ENCODE results near the gene CD177. TPM values are rescaled to one million over a fixed set of nuclear protein-coding genes. Genes with fewer than 3 reads are reported as not detected.
"Not testable (repeated sequence)": the region's sequence is repeated elsewhere in the genome, so short reads cannot be mapped to it uniquely, and the experiment has no call there.

Gene CD177
- total RNA-seq, 1 donor from 2014 or later = 5.2 TPM

- not testable (repeated sequence) for H3K4me1 ChIP-seq (ENCODE audit: control insufficient read depth in 3 of 3, insufficient read depth in 3 of 3, low read length in 3 of 3); H3K4me3 ChIP-seq (ENCODE audit: low read length in 3 of 3); H3K9ac ChIP-seq (ENCODE audit: low read depth in 1 of 3, low read length in 3 of 3); H3K27ac ChIP-seq (ENCODE audit: low read depth, low read length); H3K9me3 ChIP-seq (ENCODE audit: control insufficient read depth in 3 of 3, low read length in 3 of 3); H3K36me3 ChIP-seq (ENCODE audit: control insufficient read depth in 3 of 3, insufficient read depth in 3 of 3, low read length in 3 of 3)
- peaks cover 3 to 14% (median 3%) of the 10 kb centered on the region in 3 donors for H3K27me3 ChIP-seq (ENCODE audit: control insufficient read depth in 3 of 3, insufficient read depth in 3 of 3, low read length in 3 of 3)
These were observed 3.7 kb upstream of the CD177 start for GRCh38 chr19:43349813-43350212.

- Histone ChIP-seq H3K9me3 (ENCODE audit: control insufficient read depth in 3 of 3, low read length in 3 of 3) (no peaks in the 10 kb centered on the region), H3K36me3 (ENCODE audit: control insufficient read depth in 3 of 3, insufficient read depth in 3 of 3, low read length in 3 of 3) (no peaks in the 10 kb centered on the region), H3K9ac (ENCODE audit: low read depth in 1 of 3, low read length in 3 of 3) (no peak overlapping the region), H3K4me3 (ENCODE audit: low read length in 3 of 3) (no peak overlapping the region), H3K27ac (ENCODE audit: low read depth, low read length) (no peak overlapping the region), H3K27me3 (ENCODE audit: control insufficient read depth in 3 of 3, insufficient read depth in 3 of 3, low read length in 3 of 3) (peaks cover 3 to 14% (median 6%) of the 10 kb centered on the region in 3 donors), H3K4me1 (ENCODE audit: control insufficient read depth in 3 of 3, insufficient read depth in 3 of 3, low read length in 3 of 3) (no peaks in the 10 kb centered on the region)
These were observed 1.3 kb upstream of the CD177 start for GRCh38 chr19:43351998-43352746.

- Histone ChIP-seq H3K27me3 (ENCODE audit: control insufficient read depth in 3 of 3, insufficient read depth in 3 of 3, low read length in 3 of 3) (peaks cover 3 to 14% (median 6%) of the 10 kb centered on the region in 3 donors), H3K9me3 (ENCODE audit: control insufficient read depth in 3 of 3, low read length in 3 of 3) (no peaks in the 10 kb centered on the region), H3K27ac (ENCODE audit: low read depth, low read length) (no peak overlapping the region), H3K4me1 (ENCODE audit: control insufficient read depth in 3 of 3, insufficient read depth in 3 of 3, low read length in 3 of 3) (no peaks in the 10 kb centered on the region), H3K9ac (ENCODE audit: low read depth in 1 of 3, low read length in 3 of 3) (no peak overlapping the region), H3K36me3 (ENCODE audit: control insufficient read depth in 3 of 3, insufficient read depth in 3 of 3, low read length in 3 of 3) (no peaks in the 10 kb centered on the region), H3K4me3 (ENCODE audit: low read length in 3 of 3) (no peak overlapping the region)
These were observed 780 bp downstream of the CD177 start for GRCh38 chr19:43354305-43354627.

GRCh38 chr19:43356749-43357148, 3.3 kb downstream of the CD177 start:
- H3K4me1 ChIP-seq (ENCODE audit: control insufficient read depth in 3 of 3, insufficient read depth in 3 of 3, low read length in 3 of 3); H3K36me3 ChIP-seq (ENCODE audit: control insufficient read depth in 3 of 3, insufficient read depth in 3 of 3, low read length in 3 of 3); H3K9me3 ChIP-seq (ENCODE audit: control insufficient read depth in 3 of 3, low read length in 3 of 3); H3K9ac ChIP-seq (ENCODE audit: low read depth in 1 of 3, low read length in 3 of 3); H3K4me3 ChIP-seq (ENCODE audit: low read length in 3 of 3); H3K27ac ChIP-seq (ENCODE audit: low read depth, low read length): not testable (repeated sequence)
- H3K27me3 ChIP-seq (ENCODE audit: control insufficient read depth in 3 of 3, insufficient read depth in 3 of 3, low read length in 3 of 3) = peaks cover 3 to 14% (median 6%) of the 10 kb centered on the region in 3 donors

- H3K27me3 ChIP-seq (ENCODE audit: control insufficient read depth in 3 of 3, insufficient read depth in 3 of 3, low read length in 3 of 3) = no peaks in the 10 kb centered on the region
- peaks cover 0 to 2% (median 0%) of the 10 kb centered on the region in 3 donors for H3K9me3 ChIP-seq (ENCODE audit: control insufficient read depth in 3 of 3, low read length in 3 of 3)
- H3K4me1 ChIP-seq (ENCODE audit: control insufficient read depth in 3 of 3, insufficient read depth in 3 of 3, low read length in 3 of 3) = no peaks in the 10 kb centered on the region
- no peak overlapping the region for H3K27ac ChIP-seq (ENCODE audit: low read depth, low read length)
- no peak overlapping the region for H3K4me3 ChIP-seq (ENCODE audit: low read length in 3 of 3)
- H3K36me3 ChIP-seq (ENCODE audit: control insufficient read depth in 3 of 3, insufficient read depth in 3 of 3, low read length in 3 of 3) = no peaks in the 10 kb centered on the region
- no peak overlapping the region for H3K9ac ChIP-seq (ENCODE audit: low read depth in 1 of 3, low read length in 3 of 3)
These were observed 8.7 kb downstream of the CD177 start for GRCh38 chr19:43362179-43362578.

- peaks cover 0 to 2% (median 0%) of the 10 kb centered on the region in 3 donors for H3K9me3 ChIP-seq (ENCODE audit: control insufficient read depth in 3 of 3, low read length in 3 of 3)
- H3K4me3 ChIP-seq (ENCODE audit: low read length in 3 of 3) = no peak overlapping the region
- no peaks in the 10 kb centered on the region for H3K4me1 ChIP-seq (ENCODE audit: control insufficient read depth in 3 of 3, insufficient read depth in 3 of 3, low read length in 3 of 3)
- H3K9ac ChIP-seq (ENCODE audit: low read depth in 1 of 3, low read length in 3 of 3) = no peak overlapping the region
- no peaks in the 10 kb centered on the region for H3K36me3 ChIP-seq (ENCODE audit: control insufficient read depth in 3 of 3, insufficient read depth in 3 of 3, low read length in 3 of 3)
- no peak overlapping the region for H3K27ac ChIP-seq (ENCODE audit: low read depth, low read length)
- no peaks in the 10 kb centered on the region for H3K27me3 ChIP-seq (ENCODE audit: control insufficient read depth in 3 of 3, insufficient read depth in 3 of 3, low read length in 3 of 3)
These were observed 9.3 kb downstream of the CD177 start for GRCh38 chr19:43362745-43363144.

GRCh38 chr19:43365677-43366076, 12.2 kb downstream of the CD177 start:
- H3K27me3 ChIP-seq (ENCODE audit: control insufficient read depth in 3 of 3, insufficient read depth in 3 of 3, low read length in 3 of 3); H3K36me3 ChIP-seq (ENCODE audit: control insufficient read depth in 3 of 3, insufficient read depth in 3 of 3, low read length in 3 of 3); H3K9me3 ChIP-seq (ENCODE audit: control insufficient read depth in 3 of 3, low read length in 3 of 3); H3K4me1 ChIP-seq (ENCODE audit: control insufficient read depth in 3 of 3, insufficient read depth in 3 of 3, low read length in 3 of 3); H3K4me3 ChIP-seq (ENCODE audit: low read length in 3 of 3); H3K9ac ChIP-seq (ENCODE audit: low read depth in 1 of 3, low read length in 3 of 3); H3K27ac ChIP-seq (ENCODE audit: low read depth, low read length): not testable (repeated sequence)

GRCh38 chr19:43367822-43368221, 14.3 kb downstream of the CD177 start:
- Histone ChIP-seq H3K27me3 (ENCODE audit: control insufficient read depth in 3 of 3, insufficient read depth in 3 of 3, low read length in 3 of 3) (peaks cover 0 to 3% (median 0%) of the 10 kb centered on the region in 3 donors), H3K9me3 (ENCODE audit: control insufficient read depth in 3 of 3, low read length in 3 of 3) (peaks cover 0 to under 1% (median 0%) of the 10 kb centered on the region in 3 donors), H3K36me3 (ENCODE audit: control insufficient read depth in 3 of 3, insufficient read depth in 3 of 3, low read length in 3 of 3) (no peaks in the 10 kb centered on the region)

GRCh38 chr19:43368897-43369296, 15.4 kb downstream of the CD177 start:
- not testable (repeated sequence) for H3K36me3 ChIP-seq (ENCODE audit: control insufficient read depth in 3 of 3, insufficient read depth in 3 of 3, low read length in 3 of 3); H3K9ac ChIP-seq (ENCODE audit: low read depth in 1 of 3, low read length in 3 of 3); H3K4me1 ChIP-seq (ENCODE audit: control insufficient read depth in 3 of 3, insufficient read depth in 3 of 3, low read length in 3 of 3); H3K4me3 ChIP-seq (ENCODE audit: low read length in 3 of 3); H3K27ac ChIP-seq (ENCODE audit: low read depth, low read length); H3K9me3 ChIP-seq (ENCODE audit: control insufficient read depth in 3 of 3, low read length in 3 of 3); H3K27me3 ChIP-seq (ENCODE audit: control insufficient read depth in 3 of 3, insufficient read depth in 3 of 3, low read length in 3 of 3)

More at GRCh38 chr19:43367822-43368221, 14.3 kb downstream of the CD177 start:
- Histone ChIP-seq H3K27ac (ENCODE audit: low read depth, low read length) (no peak overlapping the region), H3K4me3 (ENCODE audit: low read length in 3 of 3) (no peak overlapping the region), H3K9ac (ENCODE audit: low read depth in 1 of 3, low read length in 3 of 3) (no peak overlapping the region), H3K4me1 (ENCODE audit: control insufficient read depth in 3 of 3, insufficient read depth in 3 of 3, low read length in 3 of 3) (no peaks in the 10 kb centered on the region)

- H3K9me3 ChIP-seq (ENCODE audit: control insufficient read depth in 3 of 3, low read length in 3 of 3) = no peaks in the 10 kb centered on the region
- H3K9ac ChIP-seq (ENCODE audit: low read depth in 1 of 3, low read length in 3 of 3) = no peak overlapping the region
- H3K27ac ChIP-seq (ENCODE audit: low read depth, low read length) = no peak overlapping the region
- H3K27me3 ChIP-seq (ENCODE audit: control insufficient read depth in 3 of 3, insufficient read depth in 3 of 3, low read length in 3 of 3) = peaks cover 0 to 3% (median 0%) of the 10 kb centered on the region in 3 donors
- no peaks in the 10 kb centered on the region for H3K4me1 ChIP-seq (ENCODE audit: control insufficient read depth in 3 of 3, insufficient read depth in 3 of 3, low read length in 3 of 3)
- no peak overlapping the region for H3K4me3 ChIP-seq (ENCODE audit: low read length in 3 of 3)
- H3K36me3 ChIP-seq (ENCODE audit: control insufficient read depth in 3 of 3, insufficient read depth in 3 of 3, low read length in 3 of 3) = no peaks in the 10 kb centered on the region
These were observed 18.4 kb downstream of the CD177 start for GRCh38 chr19:43371909-43372308.

Measured in skeletal muscle tissue (tissue), 4 donors.